Measurements from ENCODE around the gene ZXDC. TPM values are rescaled to one million over a fixed set of nuclear protein-coding genes. Genes with fewer than 3 reads are reported as not detected.
A peak's percentile ranks its signal among the peaks of the same experiment; 100 is the strongest.

ZXDC gene
- total RNA-seq, 1 experiment from 2014 or later = 28.3 TPM

DNA sequence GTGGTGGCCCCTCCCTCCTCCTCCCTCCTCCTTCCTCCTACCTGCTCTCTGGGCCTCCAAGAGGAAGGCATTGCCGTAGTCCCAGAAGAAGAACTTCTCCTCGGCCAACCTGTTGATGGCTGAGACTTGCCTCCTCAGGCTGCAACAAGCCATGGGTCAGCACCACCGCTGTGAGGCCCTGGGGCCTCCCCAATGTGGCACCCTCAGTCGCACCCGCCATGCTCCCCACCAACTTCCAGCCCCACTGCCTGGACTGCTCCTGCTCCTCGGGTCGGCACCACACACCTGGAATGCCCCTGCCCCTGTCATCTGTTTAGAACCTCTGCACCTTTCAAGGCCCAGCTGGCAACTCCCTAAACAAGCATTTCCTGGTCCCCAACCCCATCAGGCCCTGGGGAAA lies 24.3 kb upstream of the ZXDC start:
- Histone ChIP-seq H3K4me1 (ENCODE audit: insufficient read depth, low read length) (peaks cover 3% of the 10 kb centered on the region; the same call in 1 of the 2 replicates), H3K27me3 (ENCODE audit: insufficient read depth, low read length) (no peaks in the 10 kb centered on the region), H4K8ac (replicated peaks; ENCODE audit: insufficient read length, low read depth, low read length) (no peak overlapping the region), H3K79me1 (ENCODE audit: insufficient read depth, low read depth, low read length, poor library complexity, severe bottlenecking) (no peaks in the 10 kb centered on the region), H3K18ac (ENCODE audit: insufficient read length, low read depth, low read length) (no peak overlapping the region), H3K9me3 (ENCODE audit: control insufficient read depth, low read depth, low read length) (no peaks in the 10 kb centered on the region), H3K14ac (ENCODE audit: insufficient read depth, low read length) (no peak overlapping the region), H2AK5ac (ENCODE audit: insufficient read length, low read length) (no peak overlapping the region), H3K4ac (ENCODE audit: low read depth, low read length) (no peak overlapping the region), H4K5ac (ENCODE audit: insufficient read length, low read depth, low read length) (no peak overlapping the region), H3K79me2 (ENCODE audit: insufficient read depth, low read length) (no peaks in the 10 kb centered on the region), H2AFZ (ENCODE audit: low read length) (no peak overlapping the region), H2BK15ac (ENCODE audit: low read depth, low read length) (no peak overlapping the region), H3K9ac (ENCODE audit: extremely low read depth, insufficient read length, low read length) (no peak overlapping the region), H3K23ac (ENCODE audit: insufficient read length, low read depth, low read length) (no peak overlapping the region), H4K91ac (ENCODE audit: insufficient read length, low read depth, low read length) (no peak overlapping the region), H2BK20ac (ENCODE audit: low read depth, low read length, poor library complexity, severe bottlenecking) (no peak overlapping the region), H2BK12ac (ENCODE audit: insufficient read length, low read depth, low read length) (no peak overlapping the region), H3T11ph (ENCODE audit: low read length) (no peak overlapping the region), H4K20me1 (ENCODE audit: control insufficient read depth, insufficient read depth, insufficient read length) (no peaks in the 10 kb centered on the region), H3K56ac (ENCODE audit: insufficient read length, low read depth, low read length) (no peak overlapping the region), H3K4me2 (ENCODE audit: insufficient read depth, insufficient read length, low read length) (no peak overlapping the region), H3K27ac (ENCODE audit: insufficient read length, low read depth, low read length) (no peak overlapping the region), H3K23me2 (ENCODE audit: insufficient read length, low read depth, low read length, poor library complexity, severe bottlenecking) (no peaks in the 10 kb centered on the region), H2BK5ac (ENCODE audit: insufficient read length, low read length) (no peak overlapping the region), H2BK120ac (ENCODE audit: low read depth, low read length, poor library complexity, severe bottlenecking) (no peak overlapping the region)
- TF ChIP-seq, protein P1, sequence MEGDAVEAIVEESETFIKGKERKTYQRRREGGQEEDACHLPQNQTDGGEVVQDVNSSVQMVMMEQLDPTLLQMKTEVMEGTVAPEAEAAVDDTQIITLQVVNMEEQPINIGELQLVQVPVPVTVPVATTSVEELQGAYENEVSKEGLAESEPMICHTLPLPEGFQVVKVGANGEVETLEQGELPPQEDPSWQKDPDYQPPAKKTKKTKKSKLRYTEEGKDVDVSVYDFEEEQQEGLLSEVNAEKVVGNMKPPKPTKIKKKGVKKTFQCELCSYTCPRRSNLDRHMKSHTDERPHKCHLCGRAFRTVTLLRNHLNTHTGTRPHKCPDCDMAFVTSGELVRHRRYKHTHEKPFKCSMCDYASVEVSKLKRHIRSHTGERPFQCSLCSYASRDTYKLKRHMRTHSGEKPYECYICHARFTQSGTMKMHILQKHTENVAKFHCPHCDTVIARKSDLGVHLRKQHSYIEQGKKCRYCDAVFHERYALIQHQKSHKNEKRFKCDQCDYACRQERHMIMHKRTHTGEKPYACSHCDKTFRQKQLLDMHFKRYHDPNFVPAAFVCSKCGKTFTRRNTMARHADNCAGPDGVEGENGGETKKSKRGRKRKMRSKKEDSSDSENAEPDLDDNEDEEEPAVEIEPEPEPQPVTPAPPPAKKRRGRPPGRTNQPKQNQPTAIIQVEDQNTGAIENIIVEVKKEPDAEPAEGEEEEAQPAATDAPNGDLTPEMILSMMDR (conservative IDR thresholded peaks at IDR 0.05) = no peak
- no peak for DNase-seq
- Mint-ChIP-seq H3K9me3 (no peaks in the 10 kb centered on the region), H3K4me3 (no peak overlapping the region), H3K4me1 (peaks cover 15 to 22% of the 10 kb centered on the region in 2 experiments), H3K36me3 (ENCODE audit: insufficient read depth in 1 of 3, low read depth in 3 of 3) (no peaks in the 10 kb centered on the region; a peak in 1 of 7 replicates), H3K27me3 (ENCODE audit: low read depth) (no peaks in the 10 kb centered on the region), H3K27ac (peak overlapping the region in 1 of 3 experiments; percentile 87; a peak in 1 of 7 replicates)
- WGBS (ENCODE audit: extremely low coverage, insufficient read length, low lambda C conversion rate) = no CpG with 5 or more reads among the region's 7 CpGs
